Neural cell (in vitro differentiated cells): Measurements from ENCODE around the gene GAREM2. TPM values are rescaled to one million over a fixed set of nuclear protein-coding genes. Genes with fewer than 3 reads are reported as not detected.

Experiments
- H2AFZ ChIP-seq: fragments of 200-600, 300-800 bp; sonication (generic), shearing (Covaris generic); 2 replicates; pipeline ENCODE4 v1.6.0; 2014; ENCODE audit warnings: low read depth, mild to moderate bottlenecking, antibody characterized with exemption, low read length, moderate library complexity
- H3F3A ChIP-seq: fragments of 200-600 bp; shearing (Covaris generic); 2 replicates; pipeline ENCODE4 v1.6.1; 2016; ENCODE audit warnings: mild to moderate bottlenecking, moderate library complexity, mixed read lengths, antibody characterized with exemption, low read length; ENCODE audit not compliant: insufficient read depth, poor library complexity, severe bottlenecking
- H3K27ac ChIP-seq: fragments of 200-600, 300-800 bp; sonication (generic), shearing (Covaris generic); 2 replicates; pipeline ENCODE4 v1.5.1; 2014; ENCODE audit warnings: mild to moderate bottlenecking, low read length, moderate library complexity
- H3K27me3 ChIP-seq: fragments of 300-800, 200-600 bp; sonication (generic), shearing (Covaris generic); 2 replicates; pipeline ENCODE4 v1.6.0; 2014; ENCODE audit warnings: mild to moderate bottlenecking, low read depth, low read length, moderate library complexity; ENCODE audit not compliant: insufficient read depth
- H3K36me3 ChIP-seq: fragments of 300-800, 200-600 bp; sonication (generic), shearing (Covaris generic); 2 replicates; pipeline ENCODE4 v1.5.1; 2014; ENCODE audit warnings: mild to moderate bottlenecking, antibody characterized with exemption, low read length, moderate library complexity; ENCODE audit not compliant: insufficient read depth
- H3K4me2 ChIP-seq: fragments of 300-800, 200-600 bp; sonication (generic), shearing (Covaris generic); 2 replicates; pipeline ENCODE4 v1.6.0; 2014; ENCODE audit warnings: mild to moderate bottlenecking, low read length
- H3K4me3 ChIP-seq: fragments of 300-800, 200-600 bp; sonication (generic), shearing (Covaris generic); 2 replicates; pipeline ENCODE4 v1.5.1; 2014; ENCODE audit warnings: mild to moderate bottlenecking, low read length, moderate library complexity
- H3K79me2 ChIP-seq: fragments of 200-600 bp; shearing (Covaris generic); replicated peaks from 2 replicates; pipeline ENCODE4 v1.6.0; 2014; ENCODE audit warnings: mild to moderate bottlenecking, low read length, moderate library complexity; ENCODE audit not compliant: insufficient read depth
- H3K9ac ChIP-seq: fragments of 300-800, 200-600 bp; sonication (generic), shearing (Covaris generic); 2 replicates; pipeline ENCODE4 v1.6.1; 2016; ENCODE audit warnings: mild to moderate bottlenecking, low read length, mixed read lengths
- H3K9me2 ChIP-seq: fragments of 200-600 bp; shearing (Covaris generic); 2 replicates; pipeline ENCODE4 v1.6.1; 2016; ENCODE audit warnings: mild to moderate bottlenecking, low read length, mixed read lengths; ENCODE audit not compliant: insufficient read depth
- H3K9me3 ChIP-seq: fragments of 200-600, 300-800 bp; sonication (generic), shearing (Covaris generic); 2 replicates; pipeline ENCODE4 v1.6.1; 2016; ENCODE audit warnings: mild to moderate bottlenecking, mixed run types, low read length, moderate library complexity, mixed read lengths
- H4K20me1 ChIP-seq: fragments of 200-600 bp; shearing (Covaris generic); 2 replicates; pipeline ENCODE4 v1.6.1; 2016; ENCODE audit warnings: mild to moderate bottlenecking, mixed run types; ENCODE audit not compliant: insufficient read depth
- EP300 ChIP-seq: fragments of 450-650 bp; conservative IDR thresholded peaks from 2 replicates; pipeline ENCODE4 v1.6.1; 2014; ENCODE audit warnings: antibody characterized with exemption, mild to moderate bottlenecking, moderate library complexity; ENCODE audit not compliant: poor library complexity, severe bottlenecking
- EZH2 ChIP-seq: fragments of 200-600, 300-800 bp; shearing (Covaris generic), sonication (generic); IDR thresholded peaks from 2 replicates; pipeline ENCODE4 v1.6.1; 2014; ENCODE audit warnings: antibody characterized with exemption, low read length, borderline replicate concordance, mild to moderate bottlenecking; ENCODE audit not compliant: insufficient read depth, poor library complexity, severe bottlenecking
- MXI1 ChIP-seq: fragments of 450-650 bp; conservative IDR thresholded peaks from 2 replicates; pipeline ENCODE4 v1.6.1; 2014; ENCODE audit warnings: antibody characterized with exemption, mild to moderate bottlenecking; ENCODE audit not compliant: poor library complexity, severe bottlenecking
- POLR2AphosphoS5 ChIP-seq: IDR thresholded peaks from 2 replicates; pipeline ENCODE4 v1.6.1; 2012
- RAD21 ChIP-seq: fragments of 450-650 bp; conservative IDR thresholded peaks from 2 replicates; pipeline ENCODE4 v1.6.1; 2014; ENCODE audit warnings: antibody characterized with exemption, mild to moderate bottlenecking, moderate library complexity
- SMC3 ChIP-seq: fragments of 450-650 bp; conservative IDR thresholded peaks from 2 replicates; pipeline ENCODE4 v1.6.1; 2014; ENCODE audit warnings: antibody characterized with exemption, mild to moderate bottlenecking, moderate library complexity; ENCODE audit not compliant: poor library complexity
- TAF1 ChIP-seq: IDR thresholded peaks from 2 replicates; pipeline ENCODE4 v1.6.1; 2012; ENCODE audit warnings: low read depth
- polyA plus RNA-seq: library from polyadenylated mRNA; depleted of rRNA; stranded (reverse); fragments of >200 nt; gene quantifications from 2 replicates; pipeline ENCODE4 v1.2.3, GENCODE V29; 2014
- TF ChIP-seq, protein P1 (sequence below): IDR thresholded peaks from 2 replicates; pipeline ENCODE4 v1.6.1; 2012; ENCODE audit warnings: borderline replicate concordance
- TF ChIP-seq, protein P2 (sequence below): fragments of 450-650 bp; IDR thresholded peaks from 2 replicates; pipeline ENCODE4 v1.5.1; 2014; ENCODE audit warnings: antibody characterized with exemption, mild to moderate bottlenecking, moderate library complexity; ENCODE audit not compliant: poor library complexity, severe bottlenecking

The GAREM2 gene
- polyA plus RNA-seq, 1 donor from 2014 or later: 3.2 TPM

DNA sequence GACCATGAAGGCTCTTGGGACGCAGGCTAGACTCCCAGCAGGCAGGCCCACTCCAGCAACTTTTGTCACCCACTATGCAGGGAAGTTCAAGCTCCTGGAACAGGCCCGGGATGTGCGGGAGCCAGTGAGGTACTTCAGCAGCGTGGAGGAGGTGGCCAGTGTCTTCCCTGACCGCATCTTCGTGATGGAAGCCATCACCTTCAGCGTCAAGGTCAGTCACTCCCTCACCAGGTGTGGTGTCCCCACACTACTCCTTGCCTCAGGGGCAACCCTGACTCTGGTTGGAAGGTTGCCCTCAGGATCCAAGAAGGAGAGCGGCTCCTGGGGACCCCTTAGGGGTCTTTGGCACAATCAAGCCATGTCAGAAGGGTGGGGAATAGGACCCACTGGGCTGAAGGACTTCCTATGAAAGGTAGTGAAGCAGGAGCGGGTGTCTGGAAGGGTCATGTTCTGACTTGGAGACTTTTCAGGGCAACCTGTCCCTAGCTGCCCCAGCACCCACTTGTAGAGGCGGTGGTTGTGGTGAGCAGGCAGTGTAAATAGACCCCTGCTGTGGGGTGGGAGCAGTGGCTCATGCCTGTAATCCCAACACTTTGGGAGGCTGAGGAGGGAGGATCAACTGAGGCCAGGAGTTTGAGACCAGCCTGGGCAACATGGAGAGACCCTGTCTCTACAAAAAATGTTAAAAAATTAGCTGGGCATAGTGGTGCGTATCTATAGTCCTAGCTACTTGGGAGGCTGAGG lies 10.2 kb downstream of the GAREM2 start:
- H3K4me3 ChIP-seq: no peak overlapping the region
- no peaks in the 10 kb centered on the region for H3F3A ChIP-seq
- TF ChIP-seq, protein P1, sequence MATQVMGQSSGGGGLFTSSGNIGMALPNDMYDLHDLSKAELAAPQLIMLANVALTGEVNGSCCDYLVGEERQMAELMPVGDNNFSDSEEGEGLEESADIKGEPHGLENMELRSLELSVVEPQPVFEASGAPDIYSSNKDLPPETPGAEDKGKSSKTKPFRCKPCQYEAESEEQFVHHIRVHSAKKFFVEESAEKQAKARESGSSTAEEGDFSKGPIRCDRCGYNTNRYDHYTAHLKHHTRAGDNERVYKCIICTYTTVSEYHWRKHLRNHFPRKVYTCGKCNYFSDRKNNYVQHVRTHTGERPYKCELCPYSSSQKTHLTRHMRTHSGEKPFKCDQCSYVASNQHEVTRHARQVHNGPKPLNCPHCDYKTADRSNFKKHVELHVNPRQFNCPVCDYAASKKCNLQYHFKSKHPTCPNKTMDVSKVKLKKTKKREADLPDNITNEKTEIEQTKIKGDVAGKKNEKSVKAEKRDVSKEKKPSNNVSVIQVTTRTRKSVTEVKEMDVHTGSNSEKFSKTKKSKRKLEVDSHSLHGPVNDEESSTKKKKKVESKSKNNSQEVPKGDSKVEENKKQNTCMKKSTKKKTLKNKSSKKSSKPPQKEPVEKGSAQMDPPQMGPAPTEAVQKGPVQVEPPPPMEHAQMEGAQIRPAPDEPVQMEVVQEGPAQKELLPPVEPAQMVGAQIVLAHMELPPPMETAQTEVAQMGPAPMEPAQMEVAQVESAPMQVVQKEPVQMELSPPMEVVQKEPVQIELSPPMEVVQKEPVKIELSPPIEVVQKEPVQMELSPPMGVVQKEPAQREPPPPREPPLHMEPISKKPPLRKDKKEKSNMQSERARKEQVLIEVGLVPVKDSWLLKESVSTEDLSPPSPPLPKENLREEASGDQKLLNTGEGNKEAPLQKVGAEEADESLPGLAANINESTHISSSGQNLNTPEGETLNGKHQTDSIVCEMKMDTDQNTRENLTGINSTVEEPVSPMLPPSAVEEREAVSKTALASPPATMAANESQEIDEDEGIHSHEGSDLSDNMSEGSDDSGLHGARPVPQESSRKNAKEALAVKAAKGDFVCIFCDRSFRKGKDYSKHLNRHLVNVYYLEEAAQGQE: no peak
- no peak for TF ChIP-seq POLR2AphosphoS5
- no peak for TF ChIP-seq SMC3
- H3K27me3 ChIP-seq: no peaks in the 10 kb centered on the region
- H3K79me2 ChIP-seq: no peaks in the 10 kb centered on the region
- H3K9ac ChIP-seq: no peak overlapping the region
- no peak overlapping the region for H3K27ac ChIP-seq
- no peak overlapping the region for H2AFZ ChIP-seq
- no peaks in the 10 kb centered on the region for H3K9me2 ChIP-seq
- H3K4me2 ChIP-seq: no peak overlapping the region
- H4K20me1 ChIP-seq: no peaks in the 10 kb centered on the region
- no peaks in the 10 kb centered on the region for H3K36me3 ChIP-seq
- no peaks in the 10 kb centered on the region for H3K9me3 ChIP-seq

DNA sequence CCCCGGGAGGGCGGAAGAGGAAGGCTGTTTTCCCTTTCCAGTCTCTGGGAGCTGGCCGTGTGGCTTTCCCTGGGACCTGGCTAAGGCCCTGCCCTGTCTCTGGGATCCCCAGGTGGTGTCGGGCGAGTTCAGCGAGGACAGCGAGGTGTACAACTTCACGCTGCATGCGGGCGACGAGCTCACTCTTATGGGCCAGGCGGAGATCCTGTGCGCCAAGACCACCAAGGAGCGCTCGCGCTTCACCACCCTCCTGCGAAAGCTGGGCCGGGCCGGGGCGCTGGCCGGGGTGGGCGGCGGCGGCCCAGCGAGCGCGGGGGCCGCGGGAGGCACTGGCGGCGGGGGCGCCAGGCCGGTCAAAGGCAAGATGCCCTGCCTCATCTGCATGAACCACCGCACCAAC lies 11.2 kb downstream of the GAREM2 start:
- Histone ChIP-seq H3F3A (no peaks in the 10 kb centered on the region), H3K9ac (no peak overlapping the region), H3K4me2 (no peak overlapping the region), H3K36me3 (no peaks in the 10 kb centered on the region), H3K4me3 (no peak overlapping the region), H2AFZ (no peak overlapping the region), H3K27me3 (no peaks in the 10 kb centered on the region), H4K20me1 (no peaks in the 10 kb centered on the region), H3K27ac (no peak overlapping the region), H3K79me2 (no peaks in the 10 kb centered on the region), H3K9me2 (no peaks in the 10 kb centered on the region), H3K9me3 (no peaks in the 10 kb centered on the region)
- TF ChIP-seq POLR2AphosphoS5 (no peak), TAF1 (no peak), RAD21 (no peak), MXI1 (no peak), EZH2 (no peak), EP300 (no peak), SMC3 (no peak)
- TF ChIP-seq, protein P1: no peak
- TF ChIP-seq, protein P2, sequence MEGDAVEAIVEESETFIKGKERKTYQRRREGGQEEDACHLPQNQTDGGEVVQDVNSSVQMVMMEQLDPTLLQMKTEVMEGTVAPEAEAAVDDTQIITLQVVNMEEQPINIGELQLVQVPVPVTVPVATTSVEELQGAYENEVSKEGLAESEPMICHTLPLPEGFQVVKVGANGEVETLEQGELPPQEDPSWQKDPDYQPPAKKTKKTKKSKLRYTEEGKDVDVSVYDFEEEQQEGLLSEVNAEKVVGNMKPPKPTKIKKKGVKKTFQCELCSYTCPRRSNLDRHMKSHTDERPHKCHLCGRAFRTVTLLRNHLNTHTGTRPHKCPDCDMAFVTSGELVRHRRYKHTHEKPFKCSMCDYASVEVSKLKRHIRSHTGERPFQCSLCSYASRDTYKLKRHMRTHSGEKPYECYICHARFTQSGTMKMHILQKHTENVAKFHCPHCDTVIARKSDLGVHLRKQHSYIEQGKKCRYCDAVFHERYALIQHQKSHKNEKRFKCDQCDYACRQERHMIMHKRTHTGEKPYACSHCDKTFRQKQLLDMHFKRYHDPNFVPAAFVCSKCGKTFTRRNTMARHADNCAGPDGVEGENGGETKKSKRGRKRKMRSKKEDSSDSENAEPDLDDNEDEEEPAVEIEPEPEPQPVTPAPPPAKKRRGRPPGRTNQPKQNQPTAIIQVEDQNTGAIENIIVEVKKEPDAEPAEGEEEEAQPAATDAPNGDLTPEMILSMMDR: no peak
